Peyer's patch (tissue), 4 donors: ENCODE results near the gene AICDA.

Experiments used
- POLR2A ChIP-seq, 2 donors: fragments of 450-650 bp; IDR thresholded peaks; one replicate each; pipeline ENCODE4 v1.5.1; 2017; ENCODE audit warnings: antibody characterized with exemption in 2 of 2, mild to moderate bottlenecking in 2 of 2, moderate library complexity in 2 of 2
- TF ChIP-seq, protein P1 (sequence below), 6 experiments: fragments of 450-650 bp in 4 of 6; fragments of 200-600 bp in 2 of 6; sonication (generic) in 1 of 6; IDR thresholded peaks; one replicate each; pipeline ENCODE4 v1.5.1; 2017 to 2019; ENCODE audit warnings: antibody characterized with exemption in 6 of 6, mild to moderate bottlenecking in 3 of 6, moderate library complexity in 1 of 6

DNA sequence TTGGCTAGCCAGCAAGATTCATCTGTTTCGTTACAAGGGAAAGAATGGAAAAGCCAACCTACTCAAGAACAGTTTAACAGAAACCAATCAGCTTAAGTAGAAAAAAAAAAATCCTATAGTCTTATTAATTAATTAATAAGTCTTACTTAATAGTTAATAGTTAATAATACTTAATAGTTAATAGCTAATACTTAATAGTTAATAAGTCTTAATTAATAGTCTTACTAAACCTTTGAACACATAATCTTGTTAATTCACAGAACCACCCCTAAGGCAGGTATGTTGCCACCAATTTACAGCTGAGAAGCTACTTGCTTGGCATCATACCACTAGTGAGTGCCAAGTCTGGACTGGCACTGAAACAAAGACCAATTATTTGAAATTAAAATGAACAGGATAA lies 30.1 kb upstream of the AICDA start:
- TF ChIP-seq, protein P1, sequence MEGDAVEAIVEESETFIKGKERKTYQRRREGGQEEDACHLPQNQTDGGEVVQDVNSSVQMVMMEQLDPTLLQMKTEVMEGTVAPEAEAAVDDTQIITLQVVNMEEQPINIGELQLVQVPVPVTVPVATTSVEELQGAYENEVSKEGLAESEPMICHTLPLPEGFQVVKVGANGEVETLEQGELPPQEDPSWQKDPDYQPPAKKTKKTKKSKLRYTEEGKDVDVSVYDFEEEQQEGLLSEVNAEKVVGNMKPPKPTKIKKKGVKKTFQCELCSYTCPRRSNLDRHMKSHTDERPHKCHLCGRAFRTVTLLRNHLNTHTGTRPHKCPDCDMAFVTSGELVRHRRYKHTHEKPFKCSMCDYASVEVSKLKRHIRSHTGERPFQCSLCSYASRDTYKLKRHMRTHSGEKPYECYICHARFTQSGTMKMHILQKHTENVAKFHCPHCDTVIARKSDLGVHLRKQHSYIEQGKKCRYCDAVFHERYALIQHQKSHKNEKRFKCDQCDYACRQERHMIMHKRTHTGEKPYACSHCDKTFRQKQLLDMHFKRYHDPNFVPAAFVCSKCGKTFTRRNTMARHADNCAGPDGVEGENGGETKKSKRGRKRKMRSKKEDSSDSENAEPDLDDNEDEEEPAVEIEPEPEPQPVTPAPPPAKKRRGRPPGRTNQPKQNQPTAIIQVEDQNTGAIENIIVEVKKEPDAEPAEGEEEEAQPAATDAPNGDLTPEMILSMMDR (IDR thresholded peaks at IDR 0.05): no peak
- no peak for TF ChIP-seq POLR2A (IDR thresholded peaks at IDR 0.05)
